Panc1 (cell line): ENCODE data around the gene IRX4.

ENCODE experiments used
- TF ChIP-seq, protein P1 (sequence below), 2 experiments: IDR thresholded peaks; 2 replicates each; pipeline ENCODE4 v1.6.1; 2011 to 2012; ENCODE audit warnings: low read depth in 2 of 2, control low read depth in 1 of 2, low read length in 1 of 2, mild to moderate bottlenecking in 1 of 2, moderate library complexity in 1 of 2; ENCODE audit not compliant: insufficient read depth in 1 of 2
- TF ChIP-seq, protein P2 (sequence below): fragments of 450-650 bp; IDR thresholded peaks from 2 replicates; pipeline ENCODE4 v1.5.1; 2017; ENCODE audit warnings: mild to moderate bottlenecking

DNA sequence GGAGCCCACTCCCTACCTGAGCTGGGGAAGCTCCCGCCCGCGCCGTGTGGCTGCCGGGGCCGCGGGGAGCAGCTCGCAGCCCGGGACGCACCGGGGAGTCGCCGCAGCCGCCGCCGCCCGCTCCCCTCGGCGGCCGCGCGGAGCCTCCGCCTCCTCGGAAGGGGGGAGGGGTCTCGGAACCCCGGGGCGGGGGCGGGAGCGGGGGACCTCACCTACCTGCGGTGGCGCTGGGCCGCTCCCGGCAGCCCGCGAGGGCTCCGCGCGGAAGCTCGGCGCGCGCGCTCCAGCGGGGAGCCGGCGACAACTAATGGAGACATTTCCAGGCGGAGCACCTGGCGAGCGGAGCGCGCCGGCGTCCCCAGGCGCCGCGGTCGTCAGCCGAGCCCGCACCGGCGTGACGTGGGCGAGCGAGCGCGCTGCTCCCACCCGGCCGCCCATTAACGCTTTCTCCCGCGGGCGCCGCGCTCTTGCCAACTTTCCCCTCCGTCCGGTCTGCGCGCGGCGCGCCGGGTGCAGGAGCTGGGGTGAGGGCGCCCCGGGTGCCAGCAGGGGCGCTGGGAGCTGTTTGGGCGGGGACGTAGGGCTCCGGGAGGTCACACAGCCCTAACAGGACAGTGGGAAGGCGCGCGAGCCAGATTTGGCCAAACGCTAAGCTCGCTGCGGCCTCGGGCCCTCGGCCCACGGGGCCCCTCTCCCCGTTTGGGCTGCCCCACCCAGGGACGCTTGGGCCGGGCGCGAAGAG is 4.3 kb upstream of the IRX4 start:
- TF ChIP-seq, protein P1, sequence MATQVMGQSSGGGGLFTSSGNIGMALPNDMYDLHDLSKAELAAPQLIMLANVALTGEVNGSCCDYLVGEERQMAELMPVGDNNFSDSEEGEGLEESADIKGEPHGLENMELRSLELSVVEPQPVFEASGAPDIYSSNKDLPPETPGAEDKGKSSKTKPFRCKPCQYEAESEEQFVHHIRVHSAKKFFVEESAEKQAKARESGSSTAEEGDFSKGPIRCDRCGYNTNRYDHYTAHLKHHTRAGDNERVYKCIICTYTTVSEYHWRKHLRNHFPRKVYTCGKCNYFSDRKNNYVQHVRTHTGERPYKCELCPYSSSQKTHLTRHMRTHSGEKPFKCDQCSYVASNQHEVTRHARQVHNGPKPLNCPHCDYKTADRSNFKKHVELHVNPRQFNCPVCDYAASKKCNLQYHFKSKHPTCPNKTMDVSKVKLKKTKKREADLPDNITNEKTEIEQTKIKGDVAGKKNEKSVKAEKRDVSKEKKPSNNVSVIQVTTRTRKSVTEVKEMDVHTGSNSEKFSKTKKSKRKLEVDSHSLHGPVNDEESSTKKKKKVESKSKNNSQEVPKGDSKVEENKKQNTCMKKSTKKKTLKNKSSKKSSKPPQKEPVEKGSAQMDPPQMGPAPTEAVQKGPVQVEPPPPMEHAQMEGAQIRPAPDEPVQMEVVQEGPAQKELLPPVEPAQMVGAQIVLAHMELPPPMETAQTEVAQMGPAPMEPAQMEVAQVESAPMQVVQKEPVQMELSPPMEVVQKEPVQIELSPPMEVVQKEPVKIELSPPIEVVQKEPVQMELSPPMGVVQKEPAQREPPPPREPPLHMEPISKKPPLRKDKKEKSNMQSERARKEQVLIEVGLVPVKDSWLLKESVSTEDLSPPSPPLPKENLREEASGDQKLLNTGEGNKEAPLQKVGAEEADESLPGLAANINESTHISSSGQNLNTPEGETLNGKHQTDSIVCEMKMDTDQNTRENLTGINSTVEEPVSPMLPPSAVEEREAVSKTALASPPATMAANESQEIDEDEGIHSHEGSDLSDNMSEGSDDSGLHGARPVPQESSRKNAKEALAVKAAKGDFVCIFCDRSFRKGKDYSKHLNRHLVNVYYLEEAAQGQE (IDR thresholded peaks at IDR 0.05; ENCODE audit: insufficient read depth in 1 of 2, low read depth in 2 of 2, low read length in 1 of 2), result no peak
- TF ChIP-seq, protein P2, sequence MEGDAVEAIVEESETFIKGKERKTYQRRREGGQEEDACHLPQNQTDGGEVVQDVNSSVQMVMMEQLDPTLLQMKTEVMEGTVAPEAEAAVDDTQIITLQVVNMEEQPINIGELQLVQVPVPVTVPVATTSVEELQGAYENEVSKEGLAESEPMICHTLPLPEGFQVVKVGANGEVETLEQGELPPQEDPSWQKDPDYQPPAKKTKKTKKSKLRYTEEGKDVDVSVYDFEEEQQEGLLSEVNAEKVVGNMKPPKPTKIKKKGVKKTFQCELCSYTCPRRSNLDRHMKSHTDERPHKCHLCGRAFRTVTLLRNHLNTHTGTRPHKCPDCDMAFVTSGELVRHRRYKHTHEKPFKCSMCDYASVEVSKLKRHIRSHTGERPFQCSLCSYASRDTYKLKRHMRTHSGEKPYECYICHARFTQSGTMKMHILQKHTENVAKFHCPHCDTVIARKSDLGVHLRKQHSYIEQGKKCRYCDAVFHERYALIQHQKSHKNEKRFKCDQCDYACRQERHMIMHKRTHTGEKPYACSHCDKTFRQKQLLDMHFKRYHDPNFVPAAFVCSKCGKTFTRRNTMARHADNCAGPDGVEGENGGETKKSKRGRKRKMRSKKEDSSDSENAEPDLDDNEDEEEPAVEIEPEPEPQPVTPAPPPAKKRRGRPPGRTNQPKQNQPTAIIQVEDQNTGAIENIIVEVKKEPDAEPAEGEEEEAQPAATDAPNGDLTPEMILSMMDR, result no peak
